Neural progenitor cell (in vitro differentiated cells): Measurements from ENCODE around the gene PSENEN.

Experiments
- EZH2 ChIP-seq: fragments of 200-600 bp; sonication (generic); IDR thresholded peaks from 2 replicates; pipeline ENCODE4 v1.6.1; 2017; ENCODE audit warnings: antibody characterized with exemption, mild to moderate bottlenecking, moderate library complexity
- TF ChIP-seq, protein P1 (sequence below): fragments of 200-600 bp; sonication (generic); IDR thresholded peaks from 2 replicates; pipeline ENCODE4 v1.5.1; 2017; ENCODE audit warnings: antibody characterized with exemption, mild to moderate bottlenecking

DNA sequence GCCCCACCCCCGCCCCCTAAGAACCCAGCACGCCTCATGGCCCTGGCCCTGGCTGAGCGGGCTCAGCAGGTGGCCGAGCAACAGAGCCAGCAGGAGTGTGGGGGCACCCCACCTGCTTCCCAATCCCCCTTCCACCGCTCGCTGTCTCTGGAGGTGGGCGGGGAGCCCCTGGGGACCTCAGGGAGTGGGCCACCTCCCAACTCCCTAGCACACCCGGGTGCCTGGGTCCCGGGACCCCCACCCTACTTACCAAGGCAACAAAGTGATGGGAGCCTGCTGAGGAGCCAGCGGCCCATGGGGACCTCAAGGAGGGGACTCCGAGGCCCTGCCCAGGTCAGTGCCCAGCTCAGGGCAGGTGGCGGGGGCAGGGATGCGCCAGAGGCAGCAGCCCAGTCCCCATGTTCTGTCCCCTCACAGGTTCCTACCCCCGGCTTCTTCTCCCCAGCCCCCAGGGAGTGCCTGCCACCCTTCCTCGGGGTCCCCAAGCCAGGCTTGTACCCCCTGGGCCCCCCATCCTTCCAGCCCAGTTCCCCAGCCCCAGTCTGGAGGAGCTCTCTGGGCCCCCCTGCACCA is 41.9 kb downstream of the PSENEN start:
- TF ChIP-seq, protein P1, sequence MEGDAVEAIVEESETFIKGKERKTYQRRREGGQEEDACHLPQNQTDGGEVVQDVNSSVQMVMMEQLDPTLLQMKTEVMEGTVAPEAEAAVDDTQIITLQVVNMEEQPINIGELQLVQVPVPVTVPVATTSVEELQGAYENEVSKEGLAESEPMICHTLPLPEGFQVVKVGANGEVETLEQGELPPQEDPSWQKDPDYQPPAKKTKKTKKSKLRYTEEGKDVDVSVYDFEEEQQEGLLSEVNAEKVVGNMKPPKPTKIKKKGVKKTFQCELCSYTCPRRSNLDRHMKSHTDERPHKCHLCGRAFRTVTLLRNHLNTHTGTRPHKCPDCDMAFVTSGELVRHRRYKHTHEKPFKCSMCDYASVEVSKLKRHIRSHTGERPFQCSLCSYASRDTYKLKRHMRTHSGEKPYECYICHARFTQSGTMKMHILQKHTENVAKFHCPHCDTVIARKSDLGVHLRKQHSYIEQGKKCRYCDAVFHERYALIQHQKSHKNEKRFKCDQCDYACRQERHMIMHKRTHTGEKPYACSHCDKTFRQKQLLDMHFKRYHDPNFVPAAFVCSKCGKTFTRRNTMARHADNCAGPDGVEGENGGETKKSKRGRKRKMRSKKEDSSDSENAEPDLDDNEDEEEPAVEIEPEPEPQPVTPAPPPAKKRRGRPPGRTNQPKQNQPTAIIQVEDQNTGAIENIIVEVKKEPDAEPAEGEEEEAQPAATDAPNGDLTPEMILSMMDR: no peak
- TF ChIP-seq EZH2: no peak
